Activated naive CD4-positive, alpha-beta T cell treated with anti-CD3 and anti-CD28 coated beads, Interleukin-2, amount 10 ng/mL, durations not matched to agents 7 days and 5 days (primary cell): ENCODE data around the gene RETREG1.

Experiments
- CTCF ChIA-PET: fragments of 350-600 bp; sonication (Branson Sonifier 250); formaldehyde crosslinking; loops from one replicate; lab custom pipeline; 2021; ENCODE audit warnings: antibody characterized with exemption; lab: Charles Lee
- DNase-seq: peaks from one replicate; pipeline ENCODE4 v3.0.0-alpha.2; 2020
- H3K27ac Mint-ChIP-seq: one replicate; pipeline ENCODE4 v1.8.0; 2021; ENCODE audit warnings: mild to moderate bottlenecking, moderate library complexity, mixed read lengths
- H3K27me3 Mint-ChIP-seq: one replicate; pipeline ENCODE4 v1.8.0; 2021; ENCODE audit warnings: mild to moderate bottlenecking, mixed read lengths
- H3K36me3 Mint-ChIP-seq: one replicate; pipeline ENCODE4 v1.8.0; 2021; ENCODE audit warnings: mixed read lengths
- H3K4me1 Mint-ChIP-seq: one replicate; pipeline ENCODE4 v1.8.0; 2021; ENCODE audit warnings: mixed read lengths
- H3K4me3 Mint-ChIP-seq: one replicate; pipeline ENCODE4 v1.8.0; 2021; ENCODE audit warnings: mild to moderate bottlenecking, moderate library complexity, mixed read lengths
- H3K9me3 Mint-ChIP-seq: one replicate; pipeline ENCODE4 v1.8.0; 2021; ENCODE audit warnings: mixed read lengths

The RETREG1 gene

GRCh38 chr5:16585041-16585667 lies 31.6 kb downstream of the RETREG1 start:
- no peak for DNase-seq
- Mint-ChIP-seq H3K4me1 (peaks cover 3% of the 10 kb centered on the region), H3K27me3 (no peaks in the 10 kb centered on the region), H3K4me3 (no peak overlapping the region), H3K36me3 (peaks cover 23% of the 10 kb centered on the region), H3K27ac (no peak overlapping the region), H3K9me3 (no peaks in the 10 kb centered on the region)
- CTCF ChIA-PET: interaction anchor here (0.9 to 2.5 kb wide), 12 partner anchors 8 to 158 kb away, joined by 3 to 11 read pairs (median 3); no protein-coding TSS in a partner anchor

GRCh38 chr5:16582081-16582480 lies 34.7 kb downstream of the RETREG1 start:
- H3K27ac Mint-ChIP-seq: no peak overlapping the region
- no peak for DNase-seq
- peaks cover 10% of the 10 kb centered on the region for H3K36me3 Mint-ChIP-seq
- no peaks in the 10 kb centered on the region for H3K27me3 Mint-ChIP-seq
- H3K4me3 Mint-ChIP-seq: no peak overlapping the region
- no peaks in the 10 kb centered on the region for H3K9me3 Mint-ChIP-seq
- H3K4me1 Mint-ChIP-seq: peaks cover 3% of the 10 kb centered on the region
- CTCF ChIA-PET: interaction anchor here (0.6 kb wide), 2 partner anchors 13 to 1005 kb away, joined by 3 read pairs; no protein-coding TSS in a partner anchor

GRCh38 chr5:16580382-16580781 lies 36.4 kb downstream of the RETREG1 start:
- CTCF ChIA-PET: no interaction called here
- H3K4me3 Mint-ChIP-seq: no peak overlapping the region
- H3K36me3 Mint-ChIP-seq: peaks cover 8% of the 10 kb centered on the region
- no peaks in the 10 kb centered on the region for H3K27me3 Mint-ChIP-seq
- H3K27ac Mint-ChIP-seq: no peak overlapping the region
- no peak for DNase-seq
- H3K4me1 Mint-ChIP-seq: peaks cover 3% of the 10 kb centered on the region
- no peaks in the 10 kb centered on the region for H3K9me3 Mint-ChIP-seq

DNA sequence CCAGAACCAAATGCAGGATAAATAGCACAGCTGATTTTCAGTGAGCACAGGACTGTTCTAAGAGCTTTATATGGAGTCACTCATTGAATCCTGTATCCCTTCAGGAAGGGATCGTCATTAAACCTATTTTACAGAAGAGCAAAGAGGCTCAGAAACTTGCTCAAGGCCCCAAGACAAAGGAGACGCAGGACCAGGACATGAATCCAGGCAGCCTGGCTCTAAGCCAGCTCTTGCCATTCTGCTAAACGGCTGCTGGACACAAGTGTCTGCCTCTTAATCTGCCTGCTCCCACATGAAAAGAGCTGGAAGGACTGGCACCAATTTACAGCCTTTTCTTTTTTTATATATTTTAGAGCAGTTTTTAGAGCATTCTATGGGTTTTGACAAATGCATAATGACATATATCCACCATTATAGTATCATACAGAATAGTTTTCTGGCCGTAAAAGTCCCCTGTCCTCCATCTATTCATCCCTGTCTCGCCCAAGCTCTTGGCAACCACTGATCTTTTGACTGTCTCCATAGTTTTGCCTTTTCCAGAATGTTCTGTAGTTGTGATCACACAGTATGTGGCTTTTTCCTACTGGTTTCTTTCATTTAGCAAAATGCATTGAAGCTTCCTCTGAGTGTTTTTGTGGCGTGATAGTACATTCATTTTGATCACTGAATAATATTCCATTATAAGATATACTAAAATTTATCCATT lies 37.5 kb downstream of the RETREG1 start:
- Mint-ChIP-seq H3K27ac (no peak overlapping the region), H3K4me1 (peaks cover 10% of the 10 kb centered on the region), H3K9me3 (no peaks in the 10 kb centered on the region), H3K4me3 (no peak overlapping the region), H3K27me3 (no peaks in the 10 kb centered on the region), H3K36me3 (peaks cover 8% of the 10 kb centered on the region)
- CTCF ChIA-PET: interaction anchor here (0.8 kb wide), 1 partner anchor 88 kb away, joined by 3 read pairs; no protein-coding TSS in a partner anchor
- no peak for DNase-seq

- Mint-ChIP-seq H3K27ac (no peak overlapping the region), H3K27me3 (no peaks in the 10 kb centered on the region), H3K4me1 (peaks cover 12% of the 10 kb centered on the region), H3K9me3 (no peaks in the 10 kb centered on the region), H3K4me3 (no peak overlapping the region), H3K36me3 (peaks cover 8% of the 10 kb centered on the region)
- CTCF ChIA-PET: interaction anchor here (1.1 to 1.9 kb wide), 2 partner anchors 12 to 27 kb away, joined by 3 to 8 read pairs; no protein-coding TSS in a partner anchor
- DNase-seq: no peak
Observed at GRCh38 chr5:16578474-16578883, 38.3 kb downstream of the RETREG1 start.

- CTCF ChIA-PET: interaction anchor here (1.1 to 1.9 kb wide), 3 partner anchors 8 to 26 kb away, joined by 3 to 8 read pairs (median 3); no protein-coding TSS in a partner anchor
- DNase-seq: no peak
- H3K27ac Mint-ChIP-seq: no peak overlapping the region
- H3K27me3 Mint-ChIP-seq: no peaks in the 10 kb centered on the region
- no peaks in the 10 kb centered on the region for H3K9me3 Mint-ChIP-seq
- H3K4me3 Mint-ChIP-seq: no peak overlapping the region
- H3K4me1 Mint-ChIP-seq: peaks cover 14% of the 10 kb centered on the region
- peaks cover 10% of the 10 kb centered on the region for H3K36me3 Mint-ChIP-seq
Observed at GRCh38 chr5:16577677-16578076, 39.1 kb downstream of the RETREG1 start.

DNA sequence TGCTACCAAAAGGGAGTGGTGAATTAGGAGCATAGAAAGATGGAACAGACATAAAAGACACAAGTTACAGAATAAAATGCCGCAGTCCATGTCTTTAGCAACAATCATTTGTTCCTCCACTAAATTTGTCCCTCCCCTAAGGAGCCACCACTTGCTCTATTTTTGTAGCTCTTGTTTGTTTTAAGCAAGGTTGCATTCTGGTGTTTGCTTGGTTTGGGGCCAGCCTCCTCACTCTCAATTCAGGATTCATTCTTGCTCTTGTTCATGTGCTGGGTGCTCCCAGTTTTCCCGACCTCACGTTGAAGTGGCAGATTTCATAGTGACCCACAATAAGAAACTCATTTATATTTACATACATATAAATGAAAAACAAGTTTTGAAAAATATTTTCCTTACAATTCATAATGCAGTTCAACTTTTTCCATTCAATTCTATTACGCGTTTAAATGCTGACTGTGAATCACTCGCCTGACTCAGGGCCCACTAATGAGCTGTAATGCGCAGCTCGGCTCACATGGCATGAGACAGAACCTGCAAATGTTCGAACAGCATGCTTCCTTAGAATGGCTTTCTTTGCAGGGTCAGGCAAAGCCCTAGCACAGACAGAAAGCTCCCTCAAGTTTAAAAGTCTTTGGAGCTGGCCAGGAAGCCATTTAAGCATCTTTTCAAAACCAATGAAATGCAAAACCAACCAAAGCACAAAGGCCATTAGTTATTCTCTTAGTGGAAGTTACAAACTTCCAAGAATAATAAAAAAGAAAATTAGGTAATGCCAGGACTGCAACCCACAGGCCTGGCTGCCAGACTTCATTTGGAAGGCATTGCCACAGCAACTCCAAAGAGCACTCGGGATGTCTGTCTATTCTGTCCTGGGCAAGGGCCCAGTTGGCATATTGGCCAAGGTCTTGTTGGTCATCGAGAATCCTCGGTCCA lies 41.7 kb downstream of the RETREG1 start:
- H3K9me3 Mint-ChIP-seq: no peaks in the 10 kb centered on the region
- H3K4me1 Mint-ChIP-seq: peaks cover 14% of the 10 kb centered on the region
- CTCF ChIA-PET: interaction anchor here (1.2 kb wide), 1 partner anchor 11 kb away, joined by 4 read pairs; no protein-coding TSS in a partner anchor
- no peak for DNase-seq
- no peak overlapping the region for H3K27ac Mint-ChIP-seq
- H3K36me3 Mint-ChIP-seq: peaks cover 15% of the 10 kb centered on the region
- H3K4me3 Mint-ChIP-seq: no peak overlapping the region
- H3K27me3 Mint-ChIP-seq: no peaks in the 10 kb centered on the region

DNA sequence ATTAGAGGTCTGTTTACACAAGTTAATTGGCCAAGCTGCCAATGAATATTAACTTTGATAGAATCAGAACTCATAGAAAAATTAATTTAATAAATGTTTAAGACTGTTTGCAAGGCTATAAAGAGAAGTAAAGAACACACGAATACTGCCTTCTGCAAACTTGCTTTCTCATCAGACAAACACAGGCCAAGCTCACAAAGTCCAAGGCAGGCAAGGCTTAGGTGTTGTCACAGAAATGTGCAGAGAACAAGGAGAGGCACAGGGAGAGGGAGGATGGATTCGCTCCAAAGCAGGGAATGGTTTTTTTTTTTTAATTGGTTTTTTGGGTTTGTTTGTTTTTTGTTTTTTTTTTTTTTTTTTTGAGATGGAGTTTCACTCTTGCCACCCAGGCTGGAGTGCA lies 43.4 kb downstream of the RETREG1 start:
- H3K27ac Mint-ChIP-seq: no peak overlapping the region
- CTCF ChIA-PET: no interaction called here
- peaks cover 17% of the 10 kb centered on the region for H3K4me1 Mint-ChIP-seq
- H3K9me3 Mint-ChIP-seq: no peaks in the 10 kb centered on the region
- no peak overlapping the region for H3K4me3 Mint-ChIP-seq
- no peaks in the 10 kb centered on the region for H3K27me3 Mint-ChIP-seq
- H3K36me3 Mint-ChIP-seq: peaks cover 27% of the 10 kb centered on the region
- no peak for DNase-seq

DNA sequence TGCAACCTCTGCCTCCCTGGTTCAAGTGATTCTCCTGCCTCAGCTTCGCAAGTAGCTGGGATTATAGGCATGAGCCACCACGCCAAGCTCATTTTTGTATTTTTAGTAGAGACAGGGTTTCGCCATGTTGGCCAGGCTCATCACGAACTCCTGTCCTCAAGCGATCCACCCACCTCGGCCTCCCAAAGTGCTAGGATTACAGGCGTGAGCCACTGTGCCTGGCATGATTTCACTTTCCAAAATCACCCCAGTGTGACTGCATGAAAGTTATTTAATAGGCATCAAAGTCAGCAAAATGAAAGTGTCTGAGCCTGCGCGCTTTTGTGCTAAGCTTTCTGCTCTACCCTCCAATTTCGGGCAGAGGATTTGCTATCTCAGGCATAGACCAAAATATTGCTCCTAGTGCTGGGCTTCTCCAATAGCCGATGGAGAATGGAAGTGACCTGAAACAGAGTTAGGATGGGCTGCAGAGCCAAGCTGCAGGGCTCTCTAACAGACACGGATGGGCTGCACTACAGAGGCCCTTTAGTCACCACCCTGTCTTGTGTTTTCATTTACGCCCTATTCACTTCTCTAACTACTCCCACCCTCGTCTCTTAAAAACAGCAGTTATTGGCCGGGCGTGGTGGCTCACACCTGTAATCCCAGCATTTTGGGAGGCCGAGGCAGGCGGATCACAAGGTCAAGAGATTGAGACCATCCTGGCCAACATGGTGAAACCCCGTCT lies 44.3 kb downstream of the RETREG1 start:
- Mint-ChIP-seq H3K27ac (no peak overlapping the region), H3K4me1 (peaks cover 17% of the 10 kb centered on the region), H3K27me3 (no peaks in the 10 kb centered on the region), H3K36me3 (peaks cover 28% of the 10 kb centered on the region), H3K9me3 (no peaks in the 10 kb centered on the region), H3K4me3 (no peak overlapping the region)
- CTCF ChIA-PET: interaction anchor here (1.1 kb wide), 1 partner anchor 13 kb away, joined by 5 read pairs; no protein-coding TSS in a partner anchor
- DNase-seq: no peak

DNA sequence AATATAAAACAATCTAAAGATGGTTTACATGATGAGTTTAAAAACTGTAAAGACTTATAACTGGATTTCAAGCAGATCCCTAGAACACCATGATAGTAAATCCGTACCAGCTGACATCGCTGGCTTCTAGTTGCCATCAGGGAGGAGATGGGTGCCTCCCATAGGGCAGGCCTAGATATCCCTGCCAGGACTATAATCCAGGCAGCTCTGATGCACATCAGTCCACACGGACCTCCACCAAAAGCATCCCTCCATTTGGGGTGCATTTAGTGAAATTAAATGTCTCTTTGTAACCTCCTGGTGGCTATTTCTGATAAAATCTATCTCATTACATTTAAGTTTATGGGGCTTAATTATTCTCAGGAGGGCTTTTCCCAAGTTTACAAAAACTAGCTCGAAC lies 45.8 kb downstream of the RETREG1 start:
- no peak overlapping the region for H3K4me3 Mint-ChIP-seq
- H3K36me3 Mint-ChIP-seq: peaks cover 43% of the 10 kb centered on the region
- CTCF ChIA-PET: interaction anchor here (1.1 kb wide), 1 partner anchor 14 kb away, joined by 5 read pairs; no protein-coding TSS in a partner anchor
- H3K4me1 Mint-ChIP-seq: peaks cover 26% of the 10 kb centered on the region
- no peak for DNase-seq
- H3K27ac Mint-ChIP-seq: no peak overlapping the region
- no peaks in the 10 kb centered on the region for H3K9me3 Mint-ChIP-seq
- H3K27me3 Mint-ChIP-seq: no peaks in the 10 kb centered on the region

DNA sequence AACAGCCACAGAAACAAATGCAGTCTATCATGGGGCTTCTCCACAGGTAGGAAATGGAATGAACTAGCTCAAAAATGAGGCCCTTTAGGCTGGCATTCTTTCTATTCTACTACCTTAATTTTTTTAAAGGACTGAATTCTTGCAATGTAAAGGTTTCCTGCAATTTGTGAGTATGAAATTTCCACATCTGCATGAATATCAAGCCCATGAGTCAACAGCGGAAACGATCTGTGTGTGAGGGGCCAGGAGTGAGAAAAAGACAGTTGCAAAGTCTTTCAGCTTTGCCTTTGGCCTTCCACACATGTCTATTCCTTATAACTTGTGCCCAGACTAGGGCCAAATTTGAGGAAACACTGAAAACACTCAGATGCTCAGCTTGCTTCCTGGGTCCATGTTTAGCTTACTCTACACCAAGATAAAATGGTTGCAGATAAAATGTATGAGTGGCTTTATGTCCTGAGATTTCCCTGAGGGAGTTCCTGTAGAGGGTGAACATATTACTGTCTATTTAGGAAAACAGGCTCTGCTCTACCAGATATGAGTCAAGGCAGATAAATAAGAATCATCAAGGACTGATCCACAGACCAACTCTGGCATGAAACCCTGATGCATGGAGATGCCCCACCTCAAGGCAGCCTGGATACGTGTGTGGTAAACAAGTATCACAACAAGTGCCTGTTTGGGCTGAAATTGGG lies 46.5 kb downstream of the RETREG1 start:
- Mint-ChIP-seq H3K9me3 (no peaks in the 10 kb centered on the region), H3K36me3 (peaks cover 44% of the 10 kb centered on the region), H3K27me3 (no peaks in the 10 kb centered on the region), H3K4me1 (peaks cover 26% of the 10 kb centered on the region), H3K27ac (no peak overlapping the region), H3K4me3 (no peak overlapping the region)
- no peak for DNase-seq
- CTCF ChIA-PET: interaction anchor here (0.5 to 1.0 kb wide), 2 partner anchors 9 to 104 kb away, joined by 3 read pairs; no protein-coding TSS in a partner anchor

- Mint-ChIP-seq H3K27ac (no peak overlapping the region), H3K4me1 (peaks cover 16% of the 10 kb centered on the region), H3K9me3 (no peaks in the 10 kb centered on the region), H3K4me3 (no peak overlapping the region), H3K36me3 (peaks cover 46% of the 10 kb centered on the region), H3K27me3 (no peaks in the 10 kb centered on the region)
- CTCF ChIA-PET: interaction anchor here (0.6 to 1.2 kb wide), 2 partner anchors 13 to 17 kb away, joined by 3 read pairs; no protein-coding TSS in a partner anchor
- no peak for DNase-seq
Observed at GRCh38 chr5:16568875-16569580, 47.8 kb downstream of the RETREG1 start.
